Activated naive CD4-positive, alpha-beta T cell treated with anti-CD3 and anti-CD28 coated beads, Interleukin-2, amount 50 U/mL, for 16 hours (primary cell): ENCODE measurements around the gene CYLD.

Experiments used
- DNase-seq: peaks from one replicate; pipeline ENCODE4 v3.0.0-alpha.2; 2020

Gene CYLD

DNA sequence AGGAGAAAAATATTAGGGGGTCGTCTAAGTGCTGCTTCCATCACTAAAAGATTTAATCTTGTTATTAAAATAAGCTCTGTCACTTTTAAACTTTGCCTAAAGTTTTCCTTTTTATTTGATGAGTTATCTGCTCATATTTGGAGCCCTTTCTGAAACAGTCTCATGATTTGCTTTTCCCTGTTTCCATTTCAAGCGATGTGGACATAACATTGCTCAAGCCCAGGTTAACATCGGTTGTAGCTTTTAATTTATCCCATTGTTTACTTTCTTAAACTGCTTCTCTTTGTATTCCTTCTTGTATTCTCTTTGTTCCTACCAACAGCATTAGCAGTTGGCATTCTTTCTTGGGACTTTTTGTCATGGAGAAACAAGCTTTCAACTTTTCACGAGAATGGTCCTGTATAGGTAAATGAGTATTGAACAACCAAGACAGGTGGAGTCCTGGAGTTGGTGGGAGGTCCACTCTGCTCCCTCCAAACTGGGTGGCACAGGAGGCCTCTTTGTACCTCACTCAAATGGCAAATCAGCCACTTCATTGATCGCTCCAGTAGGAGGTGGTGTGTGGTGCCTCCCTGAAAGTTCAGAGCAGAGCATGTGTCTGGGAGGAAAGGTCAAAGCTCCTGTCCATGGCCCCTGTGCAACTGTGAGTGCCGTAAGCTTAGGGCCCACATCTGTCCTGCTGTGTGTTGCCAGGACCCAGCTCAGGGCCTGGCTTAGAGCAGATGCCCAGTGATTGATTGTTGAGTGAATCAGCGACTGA lies 107.0 kb downstream of the CYLD start:
- no peak for DNase-seq
